ENCODE results near the gene EGF.

The EGF gene

DNA sequence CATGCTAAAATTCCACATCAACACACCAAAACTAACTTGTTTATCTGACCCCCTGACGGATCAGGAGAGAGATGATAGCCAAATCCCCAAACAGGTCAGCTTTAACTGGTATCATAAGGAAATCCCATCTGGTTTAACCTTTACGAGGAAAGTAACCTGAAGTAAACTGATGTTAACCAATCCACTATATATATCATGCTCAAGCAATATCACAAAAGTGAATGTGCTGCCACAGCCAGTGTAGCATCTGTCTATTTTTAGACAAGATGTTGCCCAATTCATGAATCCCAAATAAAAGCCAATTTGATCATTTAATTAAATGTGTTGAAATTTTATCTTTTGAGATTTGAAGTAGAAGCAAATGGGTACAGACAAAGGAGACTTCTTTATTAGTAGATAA is 44.5 kb downstream of the EGF start:
- H3K4me1 ChIP-seq (ENCODE audit: control insufficient read depth, insufficient read depth, low read length), result no peaks in the 10 kb centered on the region
- H3K27ac ChIP-seq (ENCODE audit: low read length), result no peak overlapping the region
- no peak overlapping the region for H3K4me3 ChIP-seq (ENCODE audit: low read length)
- no peaks in the 10 kb centered on the region for H3K36me3 ChIP-seq (ENCODE audit: control insufficient read depth, insufficient read depth, low read length)
- H3K27me3 ChIP-seq (ENCODE audit: control insufficient read depth, insufficient read depth, low read length), result no peaks in the 10 kb centered on the region
- no peak for DNase-seq (ENCODE audit: low read depth, low spot score)
- WGBS (ENCODE audit: insufficient coverage, insufficient read length), result no CpG with 5 or more reads among the region's 2 CpGs
- H3K9me3 ChIP-seq (ENCODE audit: control insufficient read depth, insufficient read depth, low read length), result no peaks in the 10 kb centered on the region

DNA sequence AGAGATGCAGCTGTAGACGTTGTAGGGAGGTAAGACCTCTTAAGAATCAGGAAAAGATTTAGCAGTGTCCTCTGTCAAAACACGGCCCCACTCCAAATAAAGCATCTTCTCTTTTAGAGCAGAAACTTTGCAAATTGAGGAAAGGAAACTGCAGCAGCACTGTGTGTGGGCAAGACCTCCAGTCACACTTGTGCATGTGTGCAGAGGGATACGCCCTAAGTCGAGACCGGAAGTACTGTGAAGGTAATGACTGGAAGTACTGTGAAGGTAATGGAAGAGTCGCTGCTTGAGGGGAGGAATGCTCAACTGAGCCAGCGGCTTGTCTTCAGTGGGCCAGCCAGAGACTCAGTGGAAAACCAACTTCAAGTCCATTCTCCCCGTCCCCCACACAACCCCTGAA is 46.5 kb downstream of the EGF start:
- no peaks in the 10 kb centered on the region for H3K27me3 ChIP-seq (ENCODE audit: control insufficient read depth, insufficient read depth, low read length)
- H3K4me3 ChIP-seq (ENCODE audit: low read length), result no peak overlapping the region
- H3K4me1 ChIP-seq (ENCODE audit: control insufficient read depth, insufficient read depth, low read length), result no peaks in the 10 kb centered on the region
- H3K36me3 ChIP-seq (ENCODE audit: control insufficient read depth, insufficient read depth, low read length), result no peaks in the 10 kb centered on the region
- DNase-seq (ENCODE audit: low read depth, low spot score), result no peak
- no CpG with 5 or more reads among the region's 8 CpGs for WGBS (ENCODE audit: insufficient coverage, insufficient read length)
- no peak overlapping the region for H3K27ac ChIP-seq (ENCODE audit: low read length)
- H3K9me3 ChIP-seq (ENCODE audit: control insufficient read depth, insufficient read depth, low read length), result no peaks in the 10 kb centered on the region

DNA sequence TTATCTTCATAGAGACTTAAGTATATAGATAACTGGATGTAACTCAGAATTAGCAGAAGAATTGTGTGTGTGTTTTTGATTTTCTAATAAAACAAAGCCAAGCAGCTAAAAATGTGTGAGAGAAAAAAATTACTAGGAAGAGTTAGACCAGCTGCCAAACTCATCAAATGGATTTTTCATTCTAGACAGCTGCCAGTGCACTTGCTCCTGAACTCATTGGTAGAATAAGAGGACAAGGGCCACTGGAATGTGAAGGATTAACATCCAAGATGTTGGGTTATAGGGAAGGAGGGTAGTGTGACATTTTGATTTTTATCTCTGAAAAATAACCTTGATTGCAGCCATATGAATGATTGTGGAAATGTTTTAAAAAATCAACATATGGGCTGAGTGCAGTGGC is 49.7 kb downstream of the EGF start:
- DNase-seq (ENCODE audit: low read depth, low spot score), result no peak
- Histone ChIP-seq H3K27ac (ENCODE audit: low read length) (no peak overlapping the region), H3K36me3 (ENCODE audit: control insufficient read depth, insufficient read depth, low read length) (no peaks in the 10 kb centered on the region), H3K9me3 (ENCODE audit: control insufficient read depth, insufficient read depth, low read length) (no peaks in the 10 kb centered on the region), H3K27me3 (ENCODE audit: control insufficient read depth, insufficient read depth, low read length) (no peaks in the 10 kb centered on the region), H3K4me3 (ENCODE audit: low read length) (no peak overlapping the region), H3K4me1 (ENCODE audit: control insufficient read depth, insufficient read depth, low read length) (no peaks in the 10 kb centered on the region)

DNA sequence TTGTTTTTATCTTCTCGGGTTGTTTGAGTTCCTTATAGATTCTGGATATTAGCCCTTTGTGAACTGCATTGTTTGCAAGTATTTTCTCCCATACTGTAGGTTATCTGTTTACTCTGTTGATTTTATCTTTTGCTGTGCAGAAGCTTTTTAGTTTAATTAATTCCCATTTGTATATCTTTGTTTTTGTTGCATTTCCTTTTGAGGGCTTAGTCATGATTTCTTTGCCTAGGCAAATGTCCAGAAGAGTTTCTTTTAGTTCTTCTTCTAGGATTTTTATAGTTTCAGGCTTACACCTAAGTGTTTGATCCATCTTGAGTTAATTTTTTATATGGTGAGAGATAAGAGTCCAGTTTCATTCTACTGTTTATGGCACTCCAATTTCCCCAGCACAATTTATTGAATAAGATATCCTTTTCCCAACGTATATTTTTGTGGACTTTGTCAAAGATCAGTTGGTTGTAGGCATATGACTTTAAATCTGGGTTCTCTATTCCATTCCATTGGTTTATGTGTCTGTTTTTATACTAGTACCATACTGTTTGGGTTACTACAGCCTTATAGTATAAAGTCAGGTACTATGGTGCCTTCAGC is 54.3 kb downstream of the EGF start:
- Histone ChIP-seq H3K9me3 (ENCODE audit: control insufficient read depth, insufficient read depth, low read length) (no peaks in the 10 kb centered on the region), H3K27me3 (ENCODE audit: control insufficient read depth, insufficient read depth, low read length) (no peaks in the 10 kb centered on the region), H3K27ac (ENCODE audit: low read length) (no peak overlapping the region), H3K36me3 (ENCODE audit: control insufficient read depth, insufficient read depth, low read length) (no peaks in the 10 kb centered on the region), H3K4me1 (ENCODE audit: control insufficient read depth, insufficient read depth, low read length) (no peaks in the 10 kb centered on the region), H3K4me3 (ENCODE audit: low read length) (no peak overlapping the region)
- no peak for DNase-seq (ENCODE audit: low read depth, low spot score)
- WGBS (ENCODE audit: insufficient coverage, insufficient read length), result no CpG with 5 or more reads among the region's 2 CpGs

- Histone ChIP-seq H3K36me3 (ENCODE audit: control insufficient read depth, insufficient read depth, low read length) (no peaks in the 10 kb centered on the region), H3K27ac (ENCODE audit: low read length) (no peak overlapping the region), H3K4me1 (ENCODE audit: control insufficient read depth, insufficient read depth, low read length) (no peaks in the 10 kb centered on the region), H3K4me3 (ENCODE audit: low read length) (no peak overlapping the region), H3K27me3 (ENCODE audit: control insufficient read depth, insufficient read depth, low read length) (no peaks in the 10 kb centered on the region), H3K9me3 (ENCODE audit: control insufficient read depth, insufficient read depth, low read length) (no peaks in the 10 kb centered on the region)
- no CpG with 5 or more reads among the region's 5 CpGs for WGBS (ENCODE audit: insufficient coverage, insufficient read length)
- DNase-seq (ENCODE audit: low read depth, low spot score), result no peak
Observed at GRCh38 chr4:109967798-109968520, 55.3 kb downstream of the EGF start.

- Histone ChIP-seq H3K36me3 (ENCODE audit: control insufficient read depth, insufficient read depth, low read length) (no peaks in the 10 kb centered on the region), H3K4me1 (ENCODE audit: control insufficient read depth, insufficient read depth, low read length) (no peaks in the 10 kb centered on the region), H3K9me3 (ENCODE audit: control insufficient read depth, insufficient read depth, low read length) (no peaks in the 10 kb centered on the region), H3K27ac (ENCODE audit: low read length) (no peak overlapping the region), H3K27me3 (ENCODE audit: control insufficient read depth, insufficient read depth, low read length) (no peaks in the 10 kb centered on the region), H3K4me3 (ENCODE audit: low read length) (no peak overlapping the region)
- no peak for DNase-seq (ENCODE audit: low read depth, low spot score)
- WGBS (ENCODE audit: insufficient coverage, insufficient read length), result no CpG with 5 or more reads among the region's 3 CpGs
Observed at GRCh38 chr4:109969087-109969486, 56.4 kb downstream of the EGF start.

DNA sequence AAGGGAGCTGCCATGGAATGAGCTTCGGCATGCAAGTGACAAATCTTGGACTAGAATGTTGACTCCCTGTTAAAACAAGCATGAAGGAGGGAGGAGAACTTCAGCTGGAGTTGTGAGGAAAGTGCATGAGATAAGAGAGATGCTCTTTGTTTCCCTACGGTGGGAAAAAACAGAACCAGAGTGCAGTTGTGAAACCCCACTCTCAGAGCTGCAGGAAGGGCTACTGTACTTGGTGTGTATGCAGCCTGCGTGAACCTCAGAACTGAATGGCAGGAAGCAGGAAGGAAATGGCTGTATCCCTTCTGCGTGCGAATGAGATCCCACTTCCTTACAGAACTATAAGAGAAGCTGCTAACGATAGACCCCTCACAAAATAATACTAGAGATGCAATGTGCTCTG is 57.2 kb downstream of the EGF start:
- no peaks in the 10 kb centered on the region for H3K36me3 ChIP-seq (ENCODE audit: control insufficient read depth, insufficient read depth, low read length)
- H3K27ac ChIP-seq (ENCODE audit: low read length), result no peak overlapping the region
- no peaks in the 10 kb centered on the region for H3K27me3 ChIP-seq (ENCODE audit: control insufficient read depth, insufficient read depth, low read length)
- no peaks in the 10 kb centered on the region for H3K4me1 ChIP-seq (ENCODE audit: control insufficient read depth, insufficient read depth, low read length)
- WGBS (ENCODE audit: insufficient coverage, insufficient read length), result no CpG with 5 or more reads among the region's 6 CpGs
- no peaks in the 10 kb centered on the region for H3K9me3 ChIP-seq (ENCODE audit: control insufficient read depth, insufficient read depth, low read length)
- DNase-seq (ENCODE audit: low read depth, low spot score), result no peak
- H3K4me3 ChIP-seq (ENCODE audit: low read length), result no peak overlapping the region

DNA sequence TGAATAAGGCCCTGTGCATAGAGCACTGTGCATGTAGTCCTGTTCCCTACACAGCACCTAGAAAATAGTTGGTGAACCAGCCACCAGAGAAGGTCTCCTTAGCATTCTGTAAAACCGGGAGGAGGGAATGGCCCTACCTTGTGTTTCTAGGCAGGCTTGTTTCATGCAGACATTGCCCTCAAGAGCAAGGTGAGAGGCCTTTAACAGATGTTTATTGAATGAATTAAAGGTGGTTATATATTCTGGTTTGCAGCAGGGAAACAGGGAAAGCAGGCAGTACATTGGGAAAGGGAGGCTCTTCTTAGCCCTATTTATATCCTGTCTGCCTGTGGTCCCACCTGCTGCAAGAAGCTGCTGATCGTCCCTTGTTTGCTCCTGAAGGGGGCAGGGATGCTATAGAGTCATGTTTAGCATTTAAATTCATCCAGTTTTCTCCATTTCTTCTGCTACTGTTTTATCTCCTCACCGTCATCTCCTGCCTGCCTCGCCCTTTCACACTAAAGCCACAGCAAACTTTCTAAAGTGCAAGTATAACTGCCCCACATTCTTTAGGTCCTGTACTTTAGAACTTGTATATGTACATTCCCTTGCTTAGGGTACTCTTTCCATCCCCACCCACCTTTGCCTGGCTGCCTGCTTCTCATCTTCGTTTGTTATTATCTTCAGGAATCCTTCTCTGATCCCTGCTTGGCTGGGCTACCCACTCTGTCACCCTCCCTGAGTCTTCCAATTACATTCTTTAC is 60.3 kb downstream of the EGF start:
- H3K27me3 ChIP-seq (ENCODE audit: control insufficient read depth, insufficient read depth, low read length), result no peaks in the 10 kb centered on the region
- DNase-seq (ENCODE audit: low read depth, low spot score), result no peak
- no peak overlapping the region for H3K27ac ChIP-seq (ENCODE audit: low read length)
- no CpG with 5 or more reads among the region's 5 CpGs for WGBS (ENCODE audit: insufficient coverage, insufficient read length)
- H3K36me3 ChIP-seq (ENCODE audit: control insufficient read depth, insufficient read depth, low read length), result no peaks in the 10 kb centered on the region
- H3K4me3 ChIP-seq (ENCODE audit: low read length), result no peak overlapping the region
- H3K4me1 ChIP-seq (ENCODE audit: control insufficient read depth, insufficient read depth, low read length), result no peaks in the 10 kb centered on the region
- no peaks in the 10 kb centered on the region for H3K9me3 ChIP-seq (ENCODE audit: control insufficient read depth, insufficient read depth, low read length)

DNA sequence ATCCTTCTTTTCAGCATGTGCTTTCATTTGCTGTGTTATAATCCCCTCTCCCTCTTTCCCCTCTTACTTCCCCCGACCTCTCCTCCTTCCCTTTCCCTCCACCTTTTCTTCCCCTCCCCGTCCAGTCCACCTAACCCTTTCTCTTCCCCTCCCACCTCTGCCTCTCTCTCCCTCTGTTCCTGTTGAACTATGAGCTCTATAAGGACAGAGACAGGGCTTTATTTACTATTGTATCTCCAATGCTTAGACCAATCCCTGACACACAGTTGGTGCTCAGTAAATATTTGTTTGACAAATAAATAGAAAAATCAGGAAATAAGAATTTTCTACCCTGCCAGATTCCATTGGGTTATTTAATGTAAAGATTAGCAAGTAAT is 60.8 kb downstream of the EGF start:
- Histone ChIP-seq H3K4me1 (ENCODE audit: control insufficient read depth, insufficient read depth, low read length) (no peaks in the 10 kb centered on the region), H3K27ac (ENCODE audit: low read length) (no peak overlapping the region), H3K36me3 (ENCODE audit: control insufficient read depth, insufficient read depth, low read length) (no peaks in the 10 kb centered on the region), H3K4me3 (ENCODE audit: low read length) (no peak overlapping the region), H3K9me3 (ENCODE audit: control insufficient read depth, insufficient read depth, low read length) (no peaks in the 10 kb centered on the region), H3K27me3 (ENCODE audit: control insufficient read depth, insufficient read depth, low read length) (no peaks in the 10 kb centered on the region)
- no peak for DNase-seq (ENCODE audit: low read depth, low spot score)
- WGBS (ENCODE audit: insufficient coverage, insufficient read length), result 100% methylated on average over 2 of the region's 2 CpGs

DNA sequence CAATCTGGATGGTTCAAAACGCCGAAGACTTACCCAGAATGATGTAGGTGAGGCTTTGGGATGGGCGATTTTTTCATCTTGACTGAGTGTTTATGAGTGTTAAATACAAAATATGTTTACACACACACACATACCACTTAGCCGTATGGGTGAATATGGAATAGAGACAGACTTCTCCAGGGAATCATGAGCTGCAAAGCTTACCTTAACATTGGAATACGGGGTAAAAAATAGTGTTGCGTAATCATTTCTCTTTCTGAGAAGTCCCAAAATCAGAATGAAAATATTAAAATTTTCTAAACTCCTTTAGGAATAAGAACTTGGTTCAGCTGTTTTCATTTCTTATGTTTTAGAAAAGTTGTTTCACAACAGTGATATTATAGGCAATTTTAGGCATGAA is 63.5 kb downstream of the EGF start:
- Histone ChIP-seq H3K27me3 (ENCODE audit: control insufficient read depth, insufficient read depth, low read length) (no peaks in the 10 kb centered on the region), H3K36me3 (ENCODE audit: control insufficient read depth, insufficient read depth, low read length) (no peaks in the 10 kb centered on the region), H3K9me3 (ENCODE audit: control insufficient read depth, insufficient read depth, low read length) (no peaks in the 10 kb centered on the region), H3K4me3 (ENCODE audit: low read length) (no peak overlapping the region), H3K4me1 (ENCODE audit: control insufficient read depth, insufficient read depth, low read length) (peaks cover 1% of the 10 kb centered on the region; the same call in 1 of the 2 replicates), H3K27ac (ENCODE audit: low read length) (no peak overlapping the region)
- no CpG with 5 or more reads among the region's 6 CpGs for WGBS (ENCODE audit: insufficient coverage, insufficient read length)
- no peak for DNase-seq (ENCODE audit: low read depth, low spot score)

Measured in iPS DF 6.9 (cell line).